Measurements from ENCODE around the gene PKNOX2.

Gene PKNOX2

GRCh38 chr11:125414121-125414520, 249.6 kb downstream of the PKNOX2 start:
- Histone ChIP-seq H3K27me3 (peaks cover 18% of the 10 kb centered on the region), H3K36me3 (no peaks in the 10 kb centered on the region), H3K4me3 (ENCODE audit: low read depth in 1 of 2, low read length in 1 of 2) (no peak overlapping the region), H3K27ac (no peak overlapping the region), H3K9me3 (no peaks in the 10 kb centered on the region), H3K4me1 (ENCODE audit: control insufficient read depth in 1 of 2, insufficient read depth in 1 of 2, low read depth in 1 of 2, low read length in 1 of 2) (no peaks in the 10 kb centered on the region)
- TF ChIP-seq, protein P1, sequence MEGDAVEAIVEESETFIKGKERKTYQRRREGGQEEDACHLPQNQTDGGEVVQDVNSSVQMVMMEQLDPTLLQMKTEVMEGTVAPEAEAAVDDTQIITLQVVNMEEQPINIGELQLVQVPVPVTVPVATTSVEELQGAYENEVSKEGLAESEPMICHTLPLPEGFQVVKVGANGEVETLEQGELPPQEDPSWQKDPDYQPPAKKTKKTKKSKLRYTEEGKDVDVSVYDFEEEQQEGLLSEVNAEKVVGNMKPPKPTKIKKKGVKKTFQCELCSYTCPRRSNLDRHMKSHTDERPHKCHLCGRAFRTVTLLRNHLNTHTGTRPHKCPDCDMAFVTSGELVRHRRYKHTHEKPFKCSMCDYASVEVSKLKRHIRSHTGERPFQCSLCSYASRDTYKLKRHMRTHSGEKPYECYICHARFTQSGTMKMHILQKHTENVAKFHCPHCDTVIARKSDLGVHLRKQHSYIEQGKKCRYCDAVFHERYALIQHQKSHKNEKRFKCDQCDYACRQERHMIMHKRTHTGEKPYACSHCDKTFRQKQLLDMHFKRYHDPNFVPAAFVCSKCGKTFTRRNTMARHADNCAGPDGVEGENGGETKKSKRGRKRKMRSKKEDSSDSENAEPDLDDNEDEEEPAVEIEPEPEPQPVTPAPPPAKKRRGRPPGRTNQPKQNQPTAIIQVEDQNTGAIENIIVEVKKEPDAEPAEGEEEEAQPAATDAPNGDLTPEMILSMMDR (IDR thresholded peaks at IDR 0.05): no peak

DNA sequence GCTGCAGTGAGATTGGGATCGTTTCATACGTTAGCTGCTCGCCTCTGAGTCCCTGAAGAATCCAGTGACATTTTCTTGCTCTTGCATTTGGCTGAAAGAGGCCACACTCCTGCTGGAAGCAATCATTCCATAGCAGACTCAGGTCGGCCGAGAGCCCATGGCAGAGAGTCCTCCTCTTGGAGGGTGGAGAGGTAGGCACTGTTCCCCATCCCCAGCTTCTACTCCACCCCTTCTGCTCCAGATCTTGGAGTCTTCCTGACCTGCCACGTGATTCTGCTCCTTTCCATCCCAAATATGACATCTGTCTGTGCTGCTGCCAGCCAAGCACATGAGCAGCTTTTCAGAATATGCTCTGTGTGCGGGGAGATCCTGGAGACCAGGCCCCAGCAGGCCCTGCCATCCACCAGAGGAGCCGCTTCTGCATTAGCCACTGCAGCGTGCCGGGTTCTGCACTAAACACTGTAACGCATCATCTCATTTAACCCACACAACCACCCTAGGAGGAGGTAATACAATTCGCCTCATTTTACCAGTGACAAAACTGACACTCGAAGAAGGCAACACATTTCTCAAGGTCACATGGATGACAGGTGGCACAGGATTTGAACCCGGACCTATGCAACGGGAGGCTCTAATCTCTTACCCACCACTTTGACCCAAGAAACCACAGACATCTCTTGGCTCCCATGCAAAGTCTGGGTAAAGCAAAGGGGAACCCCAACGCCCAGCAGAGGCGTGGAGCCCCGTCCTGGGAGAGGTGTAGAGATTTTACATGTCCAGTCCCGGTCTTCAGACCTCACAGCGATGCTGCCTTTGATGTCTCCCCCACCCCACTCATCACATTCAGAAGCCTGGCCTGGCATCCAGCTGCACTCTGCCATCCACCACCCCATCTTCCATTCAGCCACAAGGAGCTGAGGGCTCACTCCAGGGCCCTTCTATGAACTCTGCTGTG, 252.7 kb downstream of the PKNOX2 start:
- Histone ChIP-seq H3K4me3 (ENCODE audit: low read depth in 1 of 2, low read length in 1 of 2) (no peak overlapping the region), H3K4me1 (ENCODE audit: control insufficient read depth in 1 of 2, insufficient read depth in 1 of 2, low read depth in 1 of 2, low read length in 1 of 2) (no peaks in the 10 kb centered on the region), H3K27me3 (no peaks in the 10 kb centered on the region), H3K27ac (no peak overlapping the region), H3K36me3 (no peaks in the 10 kb centered on the region), H3K9me3 (no peaks in the 10 kb centered on the region)
- TF ChIP-seq, protein P1 (IDR thresholded peaks at IDR 0.05): no peak

DNA sequence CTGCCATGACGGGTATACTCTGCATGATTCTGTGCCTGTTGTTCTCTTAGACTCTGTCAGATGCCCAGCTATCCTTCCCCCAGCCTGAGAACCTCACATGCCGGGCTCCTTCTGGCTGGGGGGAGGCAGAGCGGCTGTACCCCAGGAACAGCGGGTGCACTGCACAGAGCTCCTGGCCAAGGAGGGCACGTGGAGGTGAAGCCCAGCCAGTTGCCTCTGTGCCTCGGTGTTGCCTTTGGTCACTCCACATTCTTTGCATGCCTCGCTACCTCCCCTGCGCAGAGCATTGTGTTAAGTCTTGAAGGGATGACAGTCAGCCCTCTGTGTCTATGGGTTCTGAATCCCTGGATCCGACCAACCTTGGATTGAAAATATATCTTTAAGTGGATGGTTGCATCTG, 253.8 kb downstream of the PKNOX2 start:
- TF ChIP-seq, protein P1 (IDR thresholded peaks at IDR 0.05): no peak
- Histone ChIP-seq H3K27me3 (peaks cover under 1% of the 10 kb centered on the region), H3K9me3 (no peaks in the 10 kb centered on the region), H3K36me3 (no peaks in the 10 kb centered on the region), H3K27ac (no peak overlapping the region), H3K4me1 (ENCODE audit: control insufficient read depth in 1 of 2, insufficient read depth in 1 of 2, low read depth in 1 of 2, low read length in 1 of 2) (no peaks in the 10 kb centered on the region), H3K4me3 (ENCODE audit: low read depth in 1 of 2, low read length in 1 of 2) (no peak overlapping the region)

DNA sequence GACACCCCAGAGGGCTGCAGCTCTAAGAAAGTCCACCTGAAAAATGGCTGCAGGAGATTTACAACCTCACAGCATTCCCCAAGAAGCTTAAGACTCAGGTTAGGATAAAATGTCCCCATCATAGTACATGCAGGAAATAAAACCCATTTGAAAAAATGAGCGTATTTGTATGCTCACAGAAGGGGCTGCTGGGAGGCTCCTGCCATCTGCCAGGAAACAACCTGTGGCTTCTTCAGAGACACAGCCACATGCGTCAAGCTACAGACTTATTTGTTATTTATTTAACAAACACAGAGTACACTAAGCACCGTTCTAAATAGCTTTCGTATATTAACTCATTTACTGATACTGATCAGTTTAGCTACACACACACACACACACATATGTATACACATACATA, 258.1 kb downstream of the PKNOX2 start:
- H3K9me3 ChIP-seq: no peaks in the 10 kb centered on the region
- H3K4me3 ChIP-seq (ENCODE audit: low read depth in 1 of 2, low read length in 1 of 2): no peak overlapping the region
- H3K36me3 ChIP-seq: no peaks in the 10 kb centered on the region
- TF ChIP-seq, protein P1 (IDR thresholded peaks at IDR 0.05): no peak
- no peaks in the 10 kb centered on the region for H3K4me1 ChIP-seq (ENCODE audit: control insufficient read depth in 1 of 2, insufficient read depth in 1 of 2, low read depth in 1 of 2, low read length in 1 of 2)
- H3K27me3 ChIP-seq: peaks cover 4% of the 10 kb centered on the region
- no peak overlapping the region for H3K27ac ChIP-seq

GRCh38 chr11:125423247-125423849, 258.8 kb downstream of the PKNOX2 start:
- TF ChIP-seq, protein P1 (IDR thresholded peaks at IDR 0.05): no peak
- Histone ChIP-seq H3K27ac (no peak overlapping the region), H3K36me3 (no peaks in the 10 kb centered on the region), H3K9me3 (no peaks in the 10 kb centered on the region), H3K27me3 (peaks cover 4% of the 10 kb centered on the region), H3K4me3 (ENCODE audit: low read depth in 1 of 2, low read length in 1 of 2) (no peak overlapping the region), H3K4me1 (ENCODE audit: control insufficient read depth in 1 of 2, insufficient read depth in 1 of 2, low read depth in 1 of 2, low read length in 1 of 2) (no peaks in the 10 kb centered on the region)
